ENCODE data around the gene SLAMF7.
A peak's percentile ranks its signal among the peaks of the same experiment; 100 is the strongest.

- TF ChIP-seq POLR2A (IDR thresholded peaks at IDR 0.05) (no peak), CTCF (IDR thresholded peaks at IDR 0.05) (peak in 1 of 6 experiments; percentile 9)
These were observed 9.3 kb downstream of the SLAMF7 start for GRCh38 chr1:160748181-160748877.

Measured in Peyer's patch (tissue), 4 donors.